H9 (cell line): ENCODE data around the gene HYDIN. TPM values are rescaled to one million over a fixed set of nuclear protein-coding genes. Genes with fewer than 3 reads are reported as not detected.
"Not testable (repeated sequence)": the region's sequence is repeated elsewhere in the genome, so short reads cannot be mapped to it uniquely, and the experiment has no call there.

Experiments
- DNase-seq: peaks from one replicate; pipeline ENCODE4 v3.0.0-alpha.2; 2017
- H2AFZ ChIP-seq: one replicate; pipeline ENCODE4 v1.6.1; 2013; ENCODE audit warnings: mild to moderate bottlenecking, low read length, control low read depth, moderate library complexity
- H2AK5ac ChIP-seq: 2 replicates; pipeline ENCODE4 v1.6.1; 2013; ENCODE audit warnings: low read length, control low read depth, mixed read lengths; ENCODE audit not compliant: insufficient read length
- H2BK120ac ChIP-seq: one replicate; pipeline ENCODE4 v1.6.1; 2013; ENCODE audit warnings: low read depth, mild to moderate bottlenecking, low read length, control low read depth, inconsistent platforms; ENCODE audit not compliant: poor library complexity, severe bottlenecking
- H2BK12ac ChIP-seq: 2 replicates; pipeline ENCODE4 v1.6.1; 2013; ENCODE audit warnings: low read length, control low read depth, mixed read lengths, low read depth; ENCODE audit not compliant: insufficient read length
- H2BK15ac ChIP-seq: 2 replicates; pipeline ENCODE4 v1.6.1; 2013; ENCODE audit warnings: low read depth, low read length, control low read depth
- H2BK20ac ChIP-seq: one replicate; pipeline ENCODE4 v1.6.1; 2013; ENCODE audit warnings: low read depth, mild to moderate bottlenecking, low read length, control low read depth, inconsistent platforms; ENCODE audit not compliant: poor library complexity, severe bottlenecking
- H2BK5ac ChIP-seq: 2 replicates; pipeline ENCODE4 v1.6.1; 2013; ENCODE audit warnings: low read length, control low read depth, mixed read lengths; ENCODE audit not compliant: insufficient read length
- H3K14ac ChIP-seq: 2 replicates; pipeline ENCODE4 v1.6.1; 2013; ENCODE audit warnings: low read length, control low read depth; ENCODE audit not compliant: insufficient read depth
- H3K18ac ChIP-seq: 2 replicates; pipeline ENCODE4 v1.6.1; 2013; ENCODE audit warnings: low read depth, mild to moderate bottlenecking, mixed read lengths, low read length, control low read depth; ENCODE audit not compliant: insufficient read length
- H3K23ac ChIP-seq: 2 replicates; pipeline ENCODE4 v1.6.1; 2013; ENCODE audit warnings: low read length, control low read depth, mixed read lengths, low read depth; ENCODE audit not compliant: insufficient read length
- H3K23me2 ChIP-seq: 2 replicates; pipeline ENCODE4 v1.6.1; 2013; ENCODE audit warnings: low read depth, mild to moderate bottlenecking, mixed read lengths, low read length, control low read depth; ENCODE audit not compliant: insufficient read length, poor library complexity, severe bottlenecking
- H3K27ac ChIP-seq: 2 replicates; pipeline ENCODE4 v1.5.1; 2013; ENCODE audit warnings: low read length, control low read depth, mixed read lengths, low read depth; ENCODE audit not compliant: insufficient read length
- H3K27me3 ChIP-seq: 2 replicates; pipeline ENCODE4 v1.6.1; 2013; ENCODE audit warnings: low read length, control low read depth, inconsistent platforms; ENCODE audit not compliant: insufficient read depth
- H3K4ac ChIP-seq: 2 replicates; pipeline ENCODE4 v1.6.1; 2013; ENCODE audit warnings: low read depth, mild to moderate bottlenecking, control low read depth, inconsistent platforms, low read length, moderate library complexity
- H3K4me1 ChIP-seq: 2 replicates; pipeline ENCODE4 v1.6.1; 2013; ENCODE audit warnings: low read length, control low read depth, inconsistent platforms; ENCODE audit not compliant: insufficient read depth
- H3K4me2 ChIP-seq: 2 replicates; pipeline ENCODE4 v1.6.1; 2013; ENCODE audit warnings: low read length, control low read depth, mixed read lengths; ENCODE audit not compliant: insufficient read length, insufficient read depth
- H3K56ac ChIP-seq: 2 replicates; pipeline ENCODE4 v1.6.1; 2013; ENCODE audit warnings: low read depth, mild to moderate bottlenecking, mixed read lengths, low read length, control low read depth; ENCODE audit not compliant: insufficient read length
- H3K79me1 ChIP-seq: 2 replicates; pipeline ENCODE4 v1.6.1; 2013; ENCODE audit warnings: low read depth, mild to moderate bottlenecking, moderate library complexity, low read length, control low read depth, inconsistent platforms; ENCODE audit not compliant: insufficient read depth, poor library complexity, severe bottlenecking
- H3K79me2 ChIP-seq: 2 replicates; pipeline ENCODE4 v1.6.1; 2013; ENCODE audit warnings: low read length, control low read depth, inconsistent platforms; ENCODE audit not compliant: insufficient read depth
- H3K9ac ChIP-seq: 2 replicates; pipeline ENCODE4 v1.6.1; 2013; ENCODE audit warnings: low read length, control low read depth, mixed read lengths; ENCODE audit not compliant: insufficient read length; ENCODE audit errors: extremely low read depth
- H3K9me3 ChIP-seq: one replicate; pipeline ENCODE4 v1.6.1; 2013; ENCODE audit warnings: low read depth, low read length, inconsistent platforms; ENCODE audit not compliant: control insufficient read depth
- H3T11ph ChIP-seq: one replicate; pipeline ENCODE4 v1.6.1; 2013; ENCODE audit warnings: mild to moderate bottlenecking, low read length, control low read depth, inconsistent platforms
- H4K20me1 ChIP-seq: one replicate; pipeline ENCODE4 v1.6.1; 2013; ENCODE audit not compliant: control insufficient read depth, insufficient read length, insufficient read depth
- H4K5ac ChIP-seq: 2 replicates; pipeline ENCODE4 v1.6.1; 2013; ENCODE audit warnings: low read depth, mild to moderate bottlenecking, mixed read lengths, low read length, control low read depth; ENCODE audit not compliant: insufficient read length
- H4K8ac ChIP-seq: replicated peaks from 2 replicates; pipeline ENCODE4 v1.6.1; 2013; ENCODE audit warnings: low read length, control low read depth, mixed read lengths, low read depth; ENCODE audit not compliant: insufficient read length
- H4K91ac ChIP-seq: 2 replicates; pipeline ENCODE4 v1.6.1; 2013; ENCODE audit warnings: low read depth, mild to moderate bottlenecking, moderate library complexity, mixed read lengths, low read length, control low read depth; ENCODE audit not compliant: insufficient read length
- H3K27ac Mint-ChIP-seq, 3 experiments: 2 replicates in 2 of 3; 3 replicates in 1 of 3; pipeline ENCODE4 v1.8.0; 2020 to 2021; ENCODE audit warnings: mixed read lengths in 3 of 3, mild to moderate bottlenecking in 1 of 3, moderate library complexity in 1 of 3
- H3K27me3 Mint-ChIP-seq: 2 replicates; pipeline ENCODE4 v1.8.0; 2021; ENCODE audit warnings: low read depth, mild to moderate bottlenecking, moderate library complexity, mixed read lengths
- H3K36me3 Mint-ChIP-seq, 3 experiments: 2 replicates in 2 of 3; 3 replicates in 1 of 3; pipeline ENCODE4 v1.8.0; 2020 to 2021; ENCODE audit warnings: low read depth in 3 of 3, mixed read lengths in 3 of 3; ENCODE audit not compliant: insufficient read depth in 1 of 3
- H3K4me1 Mint-ChIP-seq, 2 experiments: 2 replicates each; pipeline ENCODE4 v1.8.0; 2020; ENCODE audit warnings: mixed read lengths in 2 of 2
- H3K4me3 Mint-ChIP-seq, 2 experiments: 2 replicates in 1 of 2; 3 replicates in 1 of 2; pipeline ENCODE4 v1.8.0; 2020 to 2021; ENCODE audit warnings: mild to moderate bottlenecking in 2 of 2, mixed read lengths in 2 of 2, moderate library complexity in 1 of 2
- H3K9me3 Mint-ChIP-seq, 2 experiments: 2 replicates in 1 of 2; 3 replicates in 1 of 2; pipeline ENCODE4 v1.8.0; 2020; ENCODE audit warnings: mild to moderate bottlenecking in 2 of 2, mixed read lengths in 2 of 2, moderate library complexity in 1 of 2
- WGBS: extraction: QIAGEN DNeasy Blood & Tissue Kit; methylation state at CpG from one replicate; pipeline ENCODE4 v1.1.7; 2013; ENCODE audit warnings: missing lambda C conversion rate, low lambda C conversion rate, mixed read lengths; ENCODE audit not compliant: insufficient read length; ENCODE audit errors: extremely low coverage; 5-methylcytosine and 5-hydroxymethylcytosine counted together
- total RNA-seq: library from RNA; stranded (reverse); gene quantifications from 2 replicates; pipeline ENCODE4 v1.2.1, GENCODE V29; 2021

The HYDIN gene
- total RNA-seq, 1 experiment from 2014 or later, result 1.7 TPM

DNA sequence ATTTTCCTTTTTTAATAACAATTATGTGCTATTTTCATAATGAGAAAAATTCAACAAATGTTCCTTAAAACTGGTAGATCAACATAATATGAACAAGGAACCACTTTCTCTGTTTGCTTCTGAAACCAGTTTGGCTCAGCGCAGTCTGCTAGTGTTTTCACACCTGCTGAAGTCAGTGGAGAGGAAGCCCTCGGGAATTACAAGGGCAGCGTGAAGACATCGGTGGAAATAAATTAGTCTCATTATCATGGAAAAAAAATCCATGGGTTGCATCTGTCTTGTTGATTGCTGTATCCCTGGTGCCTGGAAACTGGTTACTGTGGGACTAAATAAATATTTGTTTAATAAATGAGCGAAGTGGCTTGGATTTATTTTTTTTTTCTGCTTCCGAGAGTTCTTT lies 245.8 kb downstream of the HYDIN start:
- H4K5ac ChIP-seq, H3K56ac ChIP-seq, H3K27ac Mint-ChIP-seq, H3K18ac ChIP-seq, H3K27ac ChIP-seq, H3K9me3 ChIP-seq, H2BK15ac ChIP-seq, DNase-seq, H3K9me3 Mint-ChIP-seq, H4K20me1 ChIP-seq, H4K8ac ChIP-seq, H2BK5ac ChIP-seq, H2AK5ac ChIP-seq, H3K23me2 ChIP-seq, H2BK20ac ChIP-seq, H2AFZ ChIP-seq, H3K23ac ChIP-seq, H3K14ac ChIP-seq, H3K79me2 ChIP-seq, H2BK120ac ChIP-seq, H2BK12ac ChIP-seq, H3K4me1 ChIP-seq, H4K91ac ChIP-seq, H3K4ac ChIP-seq, H3K4me3 Mint-ChIP-seq, H3K4me1 Mint-ChIP-seq, H3K79me1 ChIP-seq, H3K36me3 Mint-ChIP-seq, H3K27me3 ChIP-seq, H3K9ac ChIP-seq, H3K27me3 Mint-ChIP-seq, H3T11ph ChIP-seq, H3K4me2 ChIP-seq: not testable (repeated sequence)
- no CpG with 5 or more reads among the region's 6 CpGs for WGBS
